Brain pericyte (primary cell): Measurements from ENCODE around the gene CHRD.

Experiments used
- DNase-seq: peaks from one replicate; pipeline ENCODE4 v3.0.0-alpha.2; 2012; ENCODE audit warnings: low read depth, low spot score

The CHRD gene

DNA sequence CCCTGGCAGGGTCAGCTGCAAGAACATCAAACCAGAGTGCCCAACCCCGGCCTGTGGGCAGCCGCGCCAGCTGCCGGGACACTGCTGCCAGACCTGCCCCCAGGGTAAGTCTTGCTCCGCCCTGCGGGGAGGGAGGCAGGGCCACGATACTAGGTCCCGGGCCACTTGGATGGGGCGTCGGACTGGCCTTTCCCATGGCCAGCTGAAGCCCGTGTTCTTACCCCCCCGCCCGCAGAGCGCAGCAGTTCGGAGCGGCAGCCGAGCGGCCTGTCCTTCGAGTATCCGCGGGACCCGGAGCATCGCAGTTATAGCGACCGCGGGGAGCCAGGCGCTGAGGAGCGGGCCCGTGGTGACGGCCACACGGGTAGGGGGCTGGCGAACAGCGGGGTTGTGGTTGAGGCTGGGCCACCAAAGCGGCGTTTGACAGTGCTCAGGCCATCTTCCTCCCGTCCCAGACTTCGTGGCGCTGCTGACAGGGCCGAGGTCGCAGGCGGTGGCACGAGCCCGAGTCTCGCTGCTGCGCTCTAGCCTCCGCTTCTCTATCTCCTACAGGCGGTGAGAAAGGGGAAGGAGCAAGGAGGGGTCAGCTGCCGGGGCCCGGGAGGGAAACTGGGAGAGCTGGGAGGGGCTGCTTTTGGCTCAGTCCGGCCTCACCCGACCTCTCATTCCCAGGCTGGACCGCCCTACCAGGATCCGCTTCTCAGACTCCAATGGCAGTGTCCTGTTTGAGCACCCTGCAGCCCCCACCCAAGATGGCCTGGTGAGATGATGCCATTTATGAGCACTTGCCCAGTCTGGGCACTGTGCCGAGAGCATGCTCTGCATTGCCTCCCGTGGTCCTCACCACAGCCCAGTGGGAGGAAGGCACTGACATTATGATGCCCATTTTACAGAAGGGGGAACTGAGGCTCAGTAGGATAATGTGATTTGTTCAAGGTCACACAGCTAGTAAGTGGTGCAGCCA, 1.7 kb downstream of the CHRD start:
- DNase-seq, result no peak

GRCh38 chr3:184382326-184383032, 2.6 kb downstream of the CHRD start:
- DNase-seq, result no peak

DNA sequence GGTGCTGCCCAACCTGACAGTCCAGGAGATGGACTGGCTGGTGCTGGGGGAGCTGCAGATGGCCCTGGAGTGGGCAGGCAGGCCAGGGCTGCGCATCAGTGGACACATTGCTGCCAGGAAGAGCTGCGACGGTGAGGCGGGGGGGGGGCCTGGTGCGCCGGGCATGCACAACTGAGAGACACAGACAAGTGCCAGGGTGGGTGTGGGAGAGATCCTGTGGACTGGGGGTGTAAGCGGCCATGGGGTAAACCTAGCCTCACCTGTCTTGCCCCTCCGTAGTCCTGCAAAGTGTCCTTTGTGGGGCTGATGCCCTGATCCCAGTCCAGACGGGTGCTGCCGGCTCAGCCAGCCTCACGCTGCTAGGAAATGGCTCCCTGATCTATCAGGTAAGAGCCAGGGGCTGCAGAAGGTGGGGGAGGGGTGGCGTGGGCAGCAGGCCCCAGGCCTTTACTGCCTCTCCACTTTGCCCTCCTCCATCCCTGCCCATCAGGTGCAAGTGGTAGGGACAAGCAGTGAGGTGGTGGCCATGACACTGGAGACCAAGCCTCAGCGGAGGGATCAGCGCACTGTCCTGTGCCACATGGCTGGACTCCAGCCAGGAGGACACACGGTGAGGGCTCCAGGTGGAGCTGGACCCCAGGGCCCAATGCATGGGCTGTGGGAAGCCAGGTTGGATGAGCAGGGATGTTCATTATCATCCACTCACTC, 3.3 kb downstream of the CHRD start:
- no peak for DNase-seq

DNA sequence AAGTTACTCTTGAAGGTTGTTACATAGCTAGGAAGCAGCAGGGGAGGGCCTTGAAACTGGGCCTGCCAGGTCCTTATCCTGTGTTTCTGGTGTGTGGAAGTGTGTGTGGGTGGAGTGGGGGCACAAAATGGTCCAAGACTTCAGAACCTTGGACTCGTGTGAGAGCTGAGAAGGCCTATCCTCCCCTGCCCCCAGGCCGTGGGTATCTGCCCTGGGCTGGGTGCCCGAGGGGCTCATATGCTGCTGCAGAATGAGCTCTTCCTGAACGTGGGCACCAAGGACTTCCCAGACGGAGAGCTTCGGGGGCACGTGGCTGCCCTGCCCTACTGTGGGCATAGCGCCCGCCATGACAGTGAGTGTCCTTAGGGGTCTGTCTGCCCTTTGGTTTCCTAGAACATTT, 4.5 kb downstream of the CHRD start:
- no peak for DNase-seq

- DNase-seq, result no peak
These were observed 5.1 kb downstream of the CHRD start for GRCh38 chr3:184384856-184385422.

- DNase-seq, result no peak
These were observed 6.4 kb downstream of the CHRD start for GRCh38 chr3:184386047-184386806.

DNA sequence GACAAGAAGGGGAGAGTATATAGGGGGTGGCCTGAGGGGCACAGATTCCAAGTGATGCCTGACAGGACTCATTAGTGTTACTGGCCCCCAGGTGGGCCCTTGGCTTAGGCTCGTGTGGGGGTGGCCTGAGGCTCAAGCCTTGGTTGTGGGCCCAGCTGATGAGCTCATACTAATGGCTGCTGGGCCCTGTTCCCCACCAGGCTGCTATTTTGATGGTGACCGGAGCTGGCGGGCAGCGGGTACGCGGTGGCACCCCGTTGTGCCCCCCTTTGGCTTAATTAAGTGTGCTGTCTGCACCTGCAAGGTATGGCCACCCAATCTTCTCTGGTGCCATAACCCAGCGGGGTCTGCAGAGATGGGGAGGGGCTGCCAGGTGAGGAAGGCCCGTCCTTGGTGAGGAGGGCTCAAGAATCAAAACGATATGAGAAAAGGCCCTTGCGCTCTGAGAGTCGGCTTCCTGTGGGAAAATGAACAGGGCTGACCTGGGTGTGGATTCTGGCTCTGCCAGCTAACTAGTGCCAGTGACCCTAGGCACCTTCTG, 7.4 kb downstream of the CHRD start:
- no peak for DNase-seq

GRCh38 chr3:184388164-184388935, 8.5 kb downstream of the CHRD start:
- no peak for DNase-seq

DNA sequence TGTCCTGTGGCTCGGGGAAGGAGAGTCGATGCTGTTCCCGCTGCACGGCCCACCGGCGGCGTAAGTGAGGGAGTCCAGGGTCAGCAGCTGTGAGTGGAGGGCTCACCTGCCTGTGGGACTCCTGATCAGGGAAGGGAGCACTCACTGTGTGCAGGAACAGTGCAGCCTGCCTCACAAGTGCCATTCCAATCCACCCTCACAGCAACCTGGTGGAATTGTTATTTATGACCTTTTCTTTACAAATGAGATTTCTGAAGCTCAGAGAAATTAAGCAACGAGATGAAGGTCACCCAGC, 9.0 kb downstream of the CHRD start:
- no peak for DNase-seq

- DNase-seq, result no peak
These were observed 9.5 kb downstream of the CHRD start for GRCh38 chr3:184389384-184389783.

GRCh38 chr3:184389935-184390528, 10.2 kb downstream of the CHRD start:
- no peak for DNase-seq

DNA sequence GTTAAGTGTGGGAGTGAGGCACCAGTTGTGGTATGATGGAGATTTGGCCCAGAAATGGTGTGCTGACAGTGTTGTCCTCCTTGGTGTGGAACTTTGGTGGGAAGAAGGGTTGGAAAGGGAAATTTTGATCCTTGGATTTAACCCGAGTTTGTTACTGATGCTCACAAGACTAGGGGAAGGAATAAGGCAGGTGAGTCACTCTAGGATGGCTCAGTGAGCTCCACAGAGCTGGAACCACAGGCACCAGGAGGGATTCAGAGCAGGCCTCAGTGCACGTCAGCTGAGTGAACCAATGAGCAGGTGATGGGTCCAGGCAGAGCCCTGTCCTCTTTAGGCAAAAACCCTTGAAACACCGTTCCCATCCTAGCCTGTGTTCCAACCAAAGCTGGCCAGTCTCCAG, 11.4 kb downstream of the CHRD start:
- no peak for DNase-seq

- DNase-seq, result no peak
These were observed 15.4 kb downstream of the CHRD start for GRCh38 chr3:184395320-184395660.

GRCh38 chr3:184399410-184399809, 19.6 kb downstream of the CHRD start:
- no peak for DNase-seq

DNA sequence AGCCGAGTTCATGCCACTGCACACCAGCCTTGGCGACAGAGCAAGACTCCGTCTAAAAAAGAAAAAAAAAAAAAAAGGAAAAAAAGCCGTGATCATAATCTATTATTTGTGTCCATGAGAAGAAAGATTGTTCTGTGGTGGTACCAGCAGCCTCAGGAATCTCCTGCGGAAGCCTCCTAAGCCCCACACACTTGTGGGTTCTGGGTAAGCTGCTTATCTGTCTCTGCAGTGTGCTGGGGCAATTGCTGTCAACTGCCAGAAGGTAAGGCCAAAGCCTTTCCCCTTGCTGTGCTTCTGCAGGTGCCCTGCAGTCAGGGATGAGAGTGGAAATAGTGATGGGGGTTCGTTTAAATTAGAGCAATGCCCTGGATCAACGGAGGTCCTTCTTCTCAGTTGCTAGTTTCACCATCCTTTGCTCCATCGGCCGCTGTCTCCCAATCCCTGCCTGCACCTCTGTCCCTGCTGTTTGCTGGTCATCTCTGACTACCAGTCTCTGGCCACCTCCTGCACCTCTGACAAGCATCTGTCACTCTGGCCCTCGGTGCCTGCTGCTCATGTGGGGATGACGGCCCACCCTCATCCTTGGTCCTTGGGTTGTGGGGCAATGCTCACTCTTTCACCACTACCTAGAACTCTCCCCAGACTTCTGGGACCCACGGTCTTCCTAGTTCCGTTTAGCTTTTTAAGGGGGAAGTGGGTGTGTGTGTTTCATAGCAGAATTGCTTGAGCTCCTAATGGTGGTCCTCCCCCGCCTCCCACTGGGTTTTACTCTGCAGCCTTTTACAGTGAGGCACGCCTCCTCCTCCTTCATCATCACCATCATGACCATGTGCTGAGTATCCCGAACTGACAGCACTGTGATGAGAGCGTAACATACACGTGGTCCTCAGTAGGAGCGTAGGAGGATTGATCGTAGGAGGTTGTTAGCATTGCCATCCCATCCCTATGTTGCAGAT, 25.5 kb downstream of the CHRD start:
- DNase-seq, result no peak

GRCh38 chr3:184409331-184409926, 29.6 kb downstream of the CHRD start:
- no peak for DNase-seq

- no peak for DNase-seq
These were observed 30.2 kb downstream of the CHRD start for GRCh38 chr3:184409946-184410500.
